ENCODE data around the gene SP140L. TPM values are rescaled to one million over a fixed set of nuclear protein-coding genes. Genes with fewer than 3 reads are reported as not detected.
"Not testable (repeated sequence)": the region's sequence is repeated elsewhere in the genome, so short reads cannot be mapped to it uniquely, and the experiment has no call there.

SP140L gene
- total and polyA plus RNA-seq, 10 of the 15 experiments (the other 5 are each of a cell fraction or from before 2014, with no cell fraction given), result 4.7 to 28.6 (median 15.0) TPM

DNA sequence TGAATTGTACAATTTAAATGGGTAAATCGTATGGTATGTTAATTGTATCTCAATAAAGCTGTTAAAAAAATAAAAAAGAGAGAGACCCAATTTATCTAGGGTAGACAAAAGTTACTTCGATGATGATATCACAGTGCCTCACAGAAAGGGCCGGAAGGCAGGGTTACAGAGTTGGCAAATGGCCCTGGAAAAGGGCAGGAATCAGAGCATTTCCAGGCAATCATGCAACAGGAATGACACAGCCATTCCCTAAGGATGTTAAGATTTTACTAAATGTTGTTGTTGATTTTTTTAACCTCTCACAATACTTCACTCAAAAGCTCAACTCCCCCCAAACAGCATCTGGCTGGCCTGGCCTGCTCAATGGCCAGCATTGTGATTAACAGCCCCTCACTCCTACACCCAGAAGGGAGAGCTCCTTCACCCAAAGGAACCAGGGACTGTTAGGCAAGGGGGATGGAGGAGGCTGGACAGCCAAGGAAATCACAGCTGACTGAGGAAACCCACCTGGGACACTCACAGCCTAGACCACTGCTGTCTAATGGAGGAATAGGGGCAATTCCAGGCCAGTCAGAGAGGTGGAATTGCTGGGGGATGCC is 81.3 kb downstream of the SP140L start (continued):
- no peak for TF ChIP-seq SUPT20H (IDR thresholded peaks at IDR 0.05; ENCODE audit: borderline replicate concordance, control insufficient read depth, low read depth, low read length)
- no peak for TF ChIP-seq NFIC (IDR thresholded peaks at IDR 0.05; ENCODE audit: low read depth, low read length)

- ChIA-PET RAD21 (ENCODE audit: unreplicated experiment) (interaction anchor here (0.8 to 1.1 kb wide), 2 partner anchors 202 to 206 kb away, joined by 3 read pairs; no protein-coding TSS in a partner anchor), POLR2A (interaction anchor here (1.0 kb wide), 1 partner anchor 82 kb away, joined by 3 read pairs; no protein-coding TSS in a partner anchor), CTCF (interaction anchor here (0.6 to 1.5 kb wide), 2 partner anchors 149 to 207 kb away, joined by 3 read pairs; no protein-coding TSS in a partner anchor), SMC1A (ENCODE audit: uncharacterized antibody, unreplicated experiment) (interaction anchor here (0.5 kb wide), 1 partner anchor 218 kb away, joined by 4 read pairs; no protein-coding TSS in a partner anchor)
- H3K36me3 ChIP-seq (ENCODE audit: control insufficient read depth in 2 of 2, insufficient read depth in 2 of 2, low read length in 1 of 2); H3K27me3 ChIP-seq (replicated peaks in 1 of 2; ENCODE audit: control insufficient read depth in 2 of 2, insufficient read depth in 2 of 2, low read length in 1 of 2); H4K20me1 ChIP-seq (ENCODE audit: control insufficient read depth, insufficient read depth); intact Hi-C loops (cut with micrococcal nuclease; ENCODE audit: unreplicated experiment); H3K4me3 ChIP-seq; in situ Hi-C loops (cut with MboI); H3K9me3 ChIP-seq (replicated peaks; ENCODE audit: control insufficient read depth, insufficient read depth, low read length); H3K79me2 ChIP-seq (ENCODE audit: control insufficient read depth, insufficient read depth, low read length); ATAC-seq; FAIRE-seq; H3K27ac ChIP-seq (ENCODE audit: control insufficient read depth, insufficient read depth); H3K9ac ChIP-seq (ENCODE audit: control insufficient read depth, insufficient read depth, low read length); DNase-seq (ENCODE audit: low read depth, low spot score); H3K4me2 ChIP-seq (ENCODE audit: control insufficient read depth, insufficient read depth); BruUV-seq (replicated peaks); H2AFZ ChIP-seq (ENCODE audit: control insufficient read depth, low read depth, low read length): not testable (repeated sequence)
- H3K4me1 ChIP-seq (ENCODE audit: control insufficient read depth, insufficient read depth, low read length), result peaks cover 22% of the 10 kb centered on the region
- 0% methylated on average over 2 of the region's 2 CpGs for WGBS (ENCODE audit: insufficient coverage, insufficient replicate concordance, low lambda C conversion rate, missing lambda C conversion rate)
Observed at GRCh38 chr2:230409316-230409715, 82.3 kb downstream of the SP140L start.

GRCh38 chr2:230410263-230410662 is 83.3 kb downstream of the SP140L start:
- Histone ChIP-seq H3K4me1 (ENCODE audit: control insufficient read depth, insufficient read depth, low read length) (peaks cover 29% of the 10 kb centered on the region), H3K9ac (ENCODE audit: control insufficient read depth, insufficient read depth, low read length) (no peak overlapping the region), H3K27me3 (replicated peaks in 1 of 2; ENCODE audit: control insufficient read depth in 2 of 2, insufficient read depth in 2 of 2, low read length in 1 of 2) (no peaks in the 10 kb centered on the region), H3K4me2 (ENCODE audit: control insufficient read depth, insufficient read depth) (no peak overlapping the region), H4K20me1 (ENCODE audit: control insufficient read depth, insufficient read depth) (no peaks in the 10 kb centered on the region), H3K9me3 (replicated peaks; ENCODE audit: control insufficient read depth, insufficient read depth, low read length) (no peaks in the 10 kb centered on the region), H3K27ac (ENCODE audit: control insufficient read depth, insufficient read depth) (no peak overlapping the region), H3K36me3 (ENCODE audit: control insufficient read depth in 2 of 2, insufficient read depth in 2 of 2, low read length in 1 of 2) (no peaks in the 10 kb centered on the region), H3K79me2 (ENCODE audit: control insufficient read depth, insufficient read depth, low read length) (peaks cover 7% of the 10 kb centered on the region), H2AFZ (ENCODE audit: control insufficient read depth, low read depth, low read length) (no peak overlapping the region), H3K4me3 (no peak overlapping the region)
- ChIA-PET CTCF (interaction anchor here (1.5 kb wide), 1 partner anchor 207 kb away, joined by 3 read pairs; no protein-coding TSS in a partner anchor), RAD21 (ENCODE audit: unreplicated experiment) (interaction anchor here (1.0 to 1.6 kb wide), 2 partner anchors 83 to 205 kb away, joined by 3 to 4 read pairs; partner anchors contain the start of gene SP140L), SMC1A (ENCODE audit: uncharacterized antibody, unreplicated experiment) (interaction anchor here (1.3 to 1.8 kb wide), 2 partner anchors 10 to 208 kb away, joined by 4 to 5 read pairs; no protein-coding TSS in a partner anchor), POLR2A (interaction anchor here (0.6 to 0.8 kb wide), 2 partner anchors 13 to 230 kb away, joined by 3 to 4 read pairs; no protein-coding TSS in a partner anchor)
- ATAC-seq (no peak), DNase-seq (ENCODE audit: low read depth, low spot score) (no peak), FAIRE-seq (no peak)
- no TSS peak for BruUV-seq (replicated peaks)
- in situ Hi-C loops (cut with MboI) (no loop called here), intact Hi-C loops (cut with micrococcal nuclease; ENCODE audit: unreplicated experiment) (loop anchor here (10.0 kb wide), 1 partner anchor 305 kb away; the partner anchor contains the start of gene CAB39)
- 100% methylated on average over 1 of the region's 1 CpG for whole genome bisulfite sequencing (ENCODE audit: insufficient coverage, insufficient replicate concordance, low lambda C conversion rate, missing lambda C conversion rate)
- TF ChIP-seq ASH2L (IDR thresholded peaks at IDR 0.05; ENCODE audit: borderline replicate concordance, low read depth) (no peak), ZNF622 (IDR thresholded peaks at IDR 0.05) (no peak), NFXL1 (IDR thresholded peaks at IDR 0.05; ENCODE audit: borderline replicate concordance) (no peak), CHD4 (IDR thresholded peaks at IDR 0.05) (no peak)

Data from GM12878 (cell line).